GM12878 (cell line): Measurements from ENCODE around the gene ECM2. TPM values are rescaled to one million over a fixed set of nuclear protein-coding genes. Genes with fewer than 3 reads are reported as not detected.

Experiments
- ATAC-seq: fragments of 200-7000 bp; cut with Tn5 transposase; 3 replicates; pipeline ENCODE4 v1.9.1; 2020; ENCODE audit warnings: mild to moderate bottlenecking, moderate library complexity
- BruUV-seq: library from RNA; stranded (reverse); fragments of 400-500 nt; replicated peaks from 2 replicates; lab custom pipeline; 2021; lab: Mats Ljungman, UMichigan
- CTCF ChIA-PET: fragments of 300-600 bp; sonication (Branson Sonifier 250); formaldehyde crosslinking; extraction: SDS; loops from one replicate; lab custom pipeline; 2021; ENCODE audit warnings: inconsistent platforms; lab: Yijun Ruan, JAX
- POLR2A ChIA-PET: fragments of 350-600 bp; formaldehyde crosslinking; extraction: SDS; loops from one replicate; lab custom pipeline; 2021; ENCODE audit warnings: inconsistent platforms; lab: Charles Lee
- RAD21 ChIA-PET: fragments of 300-600 bp; sonication (Branson Sonifier 250); formaldehyde crosslinking; loops from one replicate; lab custom pipeline; 2023; ENCODE audit warnings: antibody characterized with exemption; ENCODE audit not compliant: unreplicated experiment; lab: Charles Lee
- SMC1A ChIA-PET: fragments of 300-600 bp; sonication (Branson Sonifier 250); formaldehyde crosslinking; loops from one replicate; lab custom pipeline; 2023; ENCODE audit not compliant: unreplicated experiment, uncharacterized antibody; lab: Charles Lee
- DNase-seq: peaks from one replicate; pipeline ENCODE4 v3.0.0-alpha.2; 2011; ENCODE audit warnings: low read depth, low spot score
- FAIRE-seq: peaks from 3 replicates; lab custom pipeline; 2011; peaks lifted over from hg19 to GRCh38; lab: Jason Lieb, UNC
- H2AFZ ChIP-seq: 2 replicates; pipeline ENCODE4 v1.6.0; 2011; ENCODE audit warnings: low read depth, low read length, control low read depth; ENCODE audit not compliant: control insufficient read depth
- H3K27ac ChIP-seq: 2 replicates; pipeline ENCODE4 v1.5.1; 2011; ENCODE audit warnings: control low read depth; ENCODE audit not compliant: control insufficient read depth, insufficient read depth
- H3K27me3 ChIP-seq, 2 experiments: replicated peaks in 1 of 2; 2 replicates each; pipeline versions ENCODE4 v1.6.0 to v1.6.1; 2011; ENCODE audit warnings: low read length in 1 of 2; ENCODE audit not compliant: control insufficient read depth in 2 of 2, insufficient read depth in 2 of 2
- H3K36me3 ChIP-seq, 2 experiments: 2 replicates each; pipeline ENCODE4 v1.5.1; 2011; ENCODE audit warnings: low read length in 1 of 2; ENCODE audit not compliant: control insufficient read depth in 2 of 2, insufficient read depth in 2 of 2
- H3K4me1 ChIP-seq: 2 replicates; pipeline ENCODE4 v1.6.1; 2011; ENCODE audit warnings: mild to moderate bottlenecking, low read length, moderate library complexity, mixed read lengths; ENCODE audit not compliant: control insufficient read depth, insufficient read depth
- H3K4me2 ChIP-seq: 2 replicates; pipeline ENCODE4 v1.6.0; 2011; ENCODE audit warnings: control low read depth; ENCODE audit not compliant: control insufficient read depth, insufficient read depth
- H3K4me3 ChIP-seq: fragments of 200-600 bp; sonication (generic); 2 replicates; pipeline ENCODE4 v1.5.1; 2016
- H3K79me2 ChIP-seq: 2 replicates; pipeline ENCODE4 v1.6.0; 2011; ENCODE audit warnings: low read length; ENCODE audit not compliant: control insufficient read depth, insufficient read depth
- H3K9ac ChIP-seq: 2 replicates; pipeline ENCODE4 v1.8.0; 2011; ENCODE audit warnings: low read length, control low read depth, mixed read lengths; ENCODE audit not compliant: control insufficient read depth, insufficient read depth
- H3K9me3 ChIP-seq: replicated peaks from 3 replicates; pipeline ENCODE4 v1.5.1; 2011; ENCODE audit warnings: mild to moderate bottlenecking, low read length; ENCODE audit not compliant: control insufficient read depth, insufficient read depth
- H4K20me1 ChIP-seq: 2 replicates; pipeline ENCODE4 v1.6.0; 2011; ENCODE audit not compliant: control insufficient read depth, insufficient read depth
- BACH1 ChIP-seq: fragments of 450-650 bp; IDR thresholded peaks from 2 replicates; pipeline ENCODE4 v1.6.1; 2017; ENCODE audit warnings: mild to moderate bottlenecking, borderline replicate concordance
- EGR1 ChIP-seq, 2 experiments: IDR thresholded peaks; 1 replicate in 1 of 2; 2 replicates in 1 of 2; pipeline ENCODE4 v1.6.1; 2011 to 2012; ENCODE audit warnings: low read depth in 2 of 2, low read length in 2 of 2, borderline replicate concordance in 1 of 2, mild to moderate bottlenecking in 1 of 2, moderate library complexity in 1 of 2
- FOXK2 ChIP-seq: fragments of 450-650 bp; IDR thresholded peaks from 2 replicates; pipeline ENCODE4 v1.6.1; 2017; ENCODE audit warnings: mild to moderate bottlenecking, moderate library complexity
- GABPA ChIP-seq: IDR thresholded peaks from 2 replicates; pipeline ENCODE4 v1.6.1; 2014; ENCODE audit warnings: antibody characterized with exemption, low read depth, mild to moderate bottlenecking, inconsistent platforms
- HDGF ChIP-seq: fragments of 450-650 bp; IDR thresholded peaks from 2 replicates; pipeline ENCODE4 v1.6.1; 2016; ENCODE audit warnings: antibody characterized with exemption
- JUNB ChIP-seq: IDR thresholded peaks from 2 replicates; pipeline ENCODE4 v1.6.1; 2016; ENCODE audit warnings: antibody characterized with exemption, mild to moderate bottlenecking
- KAT2A ChIP-seq: conservative IDR thresholded peaks from 2 replicates; pipeline ENCODE4 v1.6.1; 2011; ENCODE audit warnings: low read depth, low read length; ENCODE audit not compliant: control insufficient read depth
- KLF5 ChIP-seq: fragments of 450-650 bp; IDR thresholded peaks from 2 replicates; pipeline ENCODE4 v1.6.1; 2014; ENCODE audit warnings: mild to moderate bottlenecking; ENCODE audit not compliant: partially characterized antibody
- RAD21 ChIP-seq: IDR thresholded peaks from 2 replicates; pipeline ENCODE4 v1.6.1; 2011; ENCODE audit warnings: mild to moderate bottlenecking, low read depth, low read length, moderate library complexity; ENCODE audit not compliant: insufficient read depth
- RFX5 ChIP-seq: IDR thresholded peaks from 2 replicates; pipeline ENCODE4 v1.6.1; 2011; ENCODE audit warnings: low read depth, low read length, improper control_type of control experiment
- ZNF24 ChIP-seq: fragments of 450-650 bp; IDR thresholded peaks from 2 replicates; pipeline ENCODE4 v1.6.1; 2017; ENCODE audit warnings: antibody characterized with exemption, mild to moderate bottlenecking
- ZZZ3 ChIP-seq: IDR thresholded peaks from 2 replicates; pipeline ENCODE4 v1.6.1; 2011; ENCODE audit warnings: low read depth; ENCODE audit not compliant: control insufficient read depth, insufficient read length
- WGBS: methylation state at CpG from one replicate; pipeline ENCODE4 v1.1.6; 2016; ENCODE audit warnings: low lambda C conversion rate; ENCODE audit not compliant: insufficient replicate concordance, insufficient coverage; ENCODE audit errors: missing lambda C conversion rate; 5-methylcytosine and 5-hydroxymethylcytosine counted together
- in situ Hi-C: fragments of 300-500 bp; cut with MboI; formaldehyde crosslinking; loops from 9 replicates; pipeline ENCODE4 v1.14.3; 2018; ENCODE audit warnings: mixed read lengths
- intact Hi-C: fragments of 100-400 bp; cut with micrococcal nuclease; formaldehyde crosslinking; loops from one replicate; pipeline ENCODE4 v1.14.2; 2022; ENCODE audit not compliant: unreplicated experiment
- polyA plus RNA-seq, 11 experiments: library from polyadenylated mRNA; depleted of rRNA in 4 of 11; unstranded in 6 of 11; stranded (reverse) in 5 of 11; fragments of >200 nt; fragmentation: Nextera tagmentation in 4 of 11; fragmentation: Illumina TruSeq in 1 of 11; extraction: Ambion mirVana in 4 of 11; extraction: Trizol in 1 of 11; gene quantifications; 1 replicate in 1 of 11; 2 replicates in 10 of 11; pipeline versions ENCODE4 v1.2.1 to v1.2.3, GENCODE V29; 2011 to 2016; ENCODE audit warnings: inconsistent platforms in 2 of 11, missing spikeins in 2 of 11, low read depth in 1 of 11
- total RNA-seq, 4 experiments: library from RNA; depleted of rRNA in 3 of 4; stranded (reverse); fragments of >200 nt in 3 of 4; fragmentation: Illumina TruSeq in 1 of 4; extraction: Trizol in 1 of 4; gene quantifications; 2 replicates each; pipeline versions ENCODE4 v1.2.1 to v1.2.3, GENCODE V29; 2013 to 2021
- TF ChIP-seq, protein P1 (sequence below): fragments of 150-350 bp; IDR thresholded peaks from 2 replicates; pipeline ENCODE4 v1.6.1; 2014; ENCODE audit warnings: mild to moderate bottlenecking, low read depth, low read length
- TF ChIP-seq, protein P2 (sequence below): fragments of 450-650 bp; conservative IDR thresholded peaks from 2 replicates; pipeline ENCODE4 v1.6.1; 2017; ENCODE audit warnings: mild to moderate bottlenecking, moderate library complexity
- TF ChIP-seq, protein P3 (sequence below): IDR thresholded peaks from 2 replicates; pipeline ENCODE4 v1.6.1; 2012; ENCODE audit warnings: low read depth, low read length, improper control_type of control experiment

ECM2 gene
- total and polyA plus RNA-seq, 10 of the 15 experiments (the other 5 are each of a cell fraction or from before 2014, with no cell fraction given) = 0.03 to 0.67 (median 0.09) TPM; not detected in 2

DNA sequence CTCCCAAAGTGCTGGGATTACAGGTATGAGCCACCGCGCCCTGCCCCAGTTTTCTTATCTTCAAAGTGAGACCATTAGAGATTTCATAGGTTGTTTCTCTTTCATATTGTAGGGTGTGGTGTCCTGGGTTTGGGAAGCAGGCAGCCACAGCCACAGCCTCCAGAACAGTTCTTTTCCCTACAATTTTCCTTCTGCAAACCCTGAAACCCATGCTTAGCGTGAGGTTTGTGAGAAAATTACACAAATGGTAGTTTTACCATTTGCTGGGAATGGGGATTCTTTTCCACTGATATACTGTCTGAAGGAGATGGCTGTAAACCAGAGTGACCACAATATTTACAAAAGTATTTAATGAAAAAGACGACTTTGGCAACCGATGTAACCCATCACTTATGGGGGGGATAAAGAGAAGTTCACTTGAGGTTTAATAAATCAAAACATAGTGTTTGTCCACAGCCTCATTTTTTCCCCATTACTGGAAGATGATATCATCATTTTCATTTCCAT lies 26.7 kb upstream of the ECM2 start:
- CTCF ChIA-PET = no interaction called here
- ATAC-seq (no peak), FAIRE-seq (no peak), DNase-seq (no peak)
- Histone ChIP-seq H3K4me3 (no peak overlapping the region), H4K20me1 (no peaks in the 10 kb centered on the region), H3K4me2 (no peak overlapping the region), H3K79me2 (no peaks in the 10 kb centered on the region), H3K36me3 (no peaks in the 10 kb centered on the region), H3K9ac (no peak overlapping the region), H3K27ac (no peak overlapping the region), H3K9me3 (no peaks in the 10 kb centered on the region; the same call in 2 of the 3 replicates), H3K4me1 (no peaks in the 10 kb centered on the region), H2AFZ (no peak overlapping the region), H3K27me3 (no peaks in the 10 kb centered on the region)
- in situ Hi-C loops (no loop called here), intact Hi-C loops (no loop called here)
- 88% methylated on average over 5 of the region's 5 CpGs for WGBS
- SMC1A ChIA-PET = no interaction called here
- RAD21 ChIA-PET = no interaction called here
- BruUV-seq = no TSS peak
- TF ChIP-seq KLF5 (no peak), FOXK2 (no peak), BACH1 (no peak), HDGF (no peak), EGR1 (IDR thresholded peaks at IDR 0.05; ENCODE audit: borderline replicate concordance in 1 of 2, low read depth in 2 of 2, low read length in 2 of 2) (no peak), JUNB (no peak), GABPA (no peak), RFX5 (no peak), ZZZ3 (no peak), RAD21 (no peak), KAT2A (no peak), ZNF24 (no peak)
- TF ChIP-seq, protein P1, sequence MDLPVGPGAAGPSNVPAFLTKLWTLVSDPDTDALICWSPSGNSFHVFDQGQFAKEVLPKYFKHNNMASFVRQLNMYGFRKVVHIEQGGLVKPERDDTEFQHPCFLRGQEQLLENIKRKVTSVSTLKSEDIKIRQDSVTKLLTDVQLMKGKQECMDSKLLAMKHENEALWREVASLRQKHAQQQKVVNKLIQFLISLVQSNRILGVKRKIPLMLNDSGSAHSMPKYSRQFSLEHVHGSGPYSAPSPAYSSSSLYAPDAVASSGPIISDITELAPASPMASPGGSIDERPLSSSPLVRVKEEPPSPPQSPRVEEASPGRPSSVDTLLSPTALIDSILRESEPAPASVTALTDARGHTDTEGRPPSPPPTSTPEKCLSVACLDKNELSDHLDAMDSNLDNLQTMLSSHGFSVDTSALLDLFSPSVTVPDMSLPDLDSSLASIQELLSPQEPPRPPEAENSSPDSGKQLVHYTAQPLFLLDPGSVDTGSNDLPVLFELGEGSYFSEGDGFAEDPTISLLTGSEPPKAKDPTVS = no peak
- TF ChIP-seq, protein P2, sequence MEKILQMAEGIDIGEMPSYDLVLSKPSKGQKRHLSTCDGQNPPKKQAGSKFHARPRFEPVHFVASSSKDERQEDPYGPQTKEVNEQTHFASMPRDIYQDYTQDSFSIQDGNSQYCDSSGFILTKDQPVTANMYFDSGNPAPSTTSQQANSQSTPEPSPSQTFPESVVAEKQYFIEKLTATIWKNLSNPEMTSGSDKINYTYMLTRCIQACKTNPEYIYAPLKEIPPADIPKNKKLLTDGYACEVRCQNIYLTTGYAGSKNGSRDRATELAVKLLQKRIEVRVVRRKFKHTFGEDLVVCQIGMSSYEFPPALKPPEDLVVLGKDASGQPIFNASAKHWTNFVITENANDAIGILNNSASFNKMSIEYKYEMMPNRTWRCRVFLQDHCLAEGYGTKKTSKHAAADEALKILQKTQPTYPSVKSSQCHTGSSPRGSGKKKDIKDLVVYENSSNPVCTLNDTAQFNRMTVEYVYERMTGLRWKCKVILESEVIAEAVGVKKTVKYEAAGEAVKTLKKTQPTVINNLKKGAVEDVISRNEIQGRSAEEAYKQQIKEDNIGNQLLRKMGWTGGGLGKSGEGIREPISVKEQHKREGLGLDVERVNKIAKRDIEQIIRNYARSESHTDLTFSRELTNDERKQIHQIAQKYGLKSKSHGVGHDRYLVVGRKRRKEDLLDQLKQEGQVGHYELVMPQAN = no peak
- TF ChIP-seq, protein P3, sequence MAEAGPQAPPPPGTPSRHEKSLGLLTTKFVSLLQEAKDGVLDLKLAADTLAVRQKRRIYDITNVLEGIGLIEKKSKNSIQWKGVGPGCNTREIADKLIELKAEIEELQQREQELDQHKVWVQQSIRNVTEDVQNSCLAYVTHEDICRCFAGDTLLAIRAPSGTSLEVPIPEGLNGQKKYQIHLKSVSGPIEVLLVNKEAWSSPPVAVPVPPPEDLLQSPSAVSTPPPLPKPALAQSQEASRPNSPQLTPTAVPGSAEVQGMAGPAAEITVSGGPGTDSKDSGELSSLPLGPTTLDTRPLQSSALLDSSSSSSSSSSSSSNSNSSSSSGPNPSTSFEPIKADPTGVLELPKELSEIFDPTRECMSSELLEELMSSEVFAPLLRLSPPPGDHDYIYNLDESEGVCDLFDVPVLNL = no peak
- POLR2A ChIA-PET = no interaction called here
